Measurements from ENCODE around the gene TMEM119.
"Not testable (repeated sequence)": the region's sequence is repeated elsewhere in the genome, so short reads cannot be mapped to it uniquely, and the experiment has no call there.

Gene TMEM119

DNA sequence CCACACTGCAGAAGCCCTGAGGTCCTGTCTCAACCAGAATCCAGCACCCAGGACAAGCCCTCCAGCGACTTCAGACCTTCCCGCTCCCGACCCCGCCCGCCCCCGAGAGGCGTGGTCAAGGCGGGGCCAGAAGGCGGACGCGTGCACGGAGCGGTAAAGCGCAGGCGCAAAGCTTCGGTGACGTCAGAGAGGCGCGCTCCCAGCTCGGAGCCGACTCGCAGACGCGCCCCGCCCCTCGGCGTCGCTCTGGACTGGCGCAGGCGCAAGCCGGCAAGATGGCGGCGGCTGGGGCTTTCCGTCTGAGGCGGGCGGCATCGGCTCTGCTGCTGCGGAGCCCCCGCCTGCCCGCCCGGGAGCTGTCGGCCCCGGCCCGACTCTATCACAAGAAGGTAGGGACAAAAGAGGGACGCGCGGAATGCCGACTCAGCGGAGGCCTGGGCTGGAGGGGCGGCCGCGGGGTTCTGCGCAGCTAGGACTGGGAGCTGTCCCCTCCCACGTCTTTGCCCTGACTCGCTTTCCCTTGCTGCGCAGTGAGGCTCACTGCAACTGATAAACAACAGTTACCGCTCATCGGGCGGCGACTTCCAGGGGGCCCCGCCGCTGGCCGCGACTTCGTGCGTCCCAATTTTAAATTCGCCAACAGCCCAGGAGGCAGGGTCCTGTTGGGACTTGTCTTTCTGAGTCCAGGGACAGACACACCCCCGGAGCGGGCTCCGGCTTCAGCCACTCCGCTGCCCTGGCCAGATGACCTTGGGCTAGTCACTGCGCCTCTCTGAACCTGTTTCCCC is 35.3 kb downstream of the TMEM119 start, which contains the start of gene ISCU:
Gene ISCU (plus strand): TSS at position 249 of the 788 bp plus-strand sequence. CDS start 27 bp downstream, at position 276.
- FAIRE-seq: no peak

DNA sequence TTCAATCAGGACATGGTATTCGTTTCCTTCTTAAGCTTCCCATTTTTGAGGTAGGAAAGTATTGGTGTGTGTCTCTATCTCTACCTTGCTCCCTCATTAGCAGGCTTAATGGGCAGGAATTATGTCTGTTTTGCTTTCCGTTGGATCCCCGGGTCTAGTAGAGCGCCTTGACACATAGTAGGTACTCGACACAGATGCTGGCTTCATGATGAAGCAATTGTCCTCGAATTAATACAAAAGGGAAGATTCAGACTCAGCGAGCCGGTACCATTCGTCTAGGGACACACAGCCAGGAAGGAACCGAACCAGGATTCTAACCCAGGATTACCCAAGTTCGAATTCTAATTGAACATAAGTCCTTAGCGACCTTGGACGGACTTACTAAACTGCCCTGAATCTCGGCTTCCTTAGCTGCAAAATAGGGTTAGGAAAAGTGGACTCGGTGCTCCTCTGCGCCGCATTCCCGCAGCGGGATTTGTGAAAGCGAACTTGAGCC is 36.0 kb downstream of the TMEM119 start:
- FAIRE-seq: no peak

- FAIRE-seq: peak; percentile 89
Measured at GRCh38 chr12:108560752-108561719, 36.8 kb downstream of the TMEM119 start, which contains the start of gene SART3. Gene SART3, minus strand, starts transcription at chr12:108561173. Its CDS starts 19 bp downstream, at chr12:108561154.

GRCh38 chr12:108560321-108560721 is 37.6 kb downstream of the TMEM119 start:
- no peak for FAIRE-seq

DNA sequence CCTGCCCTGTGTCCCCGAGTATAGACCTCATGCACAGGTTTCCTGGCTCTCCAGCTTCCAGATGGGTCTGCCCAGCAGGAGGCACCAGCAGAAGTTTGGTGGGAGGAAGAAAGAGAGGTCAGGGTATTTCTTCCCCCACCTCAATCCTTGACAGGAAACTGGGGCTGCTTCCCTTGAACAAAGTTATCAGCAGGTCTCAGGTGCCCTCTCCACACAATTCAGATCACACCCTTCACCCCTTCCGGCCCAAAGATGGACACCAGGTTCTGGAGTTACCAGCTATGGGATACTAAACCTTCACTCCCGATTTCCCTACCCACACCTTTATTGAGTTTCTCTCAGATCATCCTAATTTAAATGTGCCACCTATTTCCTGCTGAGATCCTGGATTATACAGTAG is 38.1 kb downstream of the TMEM119 start:
- FAIRE-seq: no peak

GRCh38 chr12:108559007-108559655 is 38.8 kb downstream of the TMEM119 start:
- FAIRE-seq: no peak

GRCh38 chr12:108555383-108555782 is 42.5 kb downstream of the TMEM119 start:
- FAIRE-seq: not testable (repeated sequence)

- no peak for FAIRE-seq
Measured at GRCh38 chr12:108553799-108554198, 44.1 kb downstream of the TMEM119 start.

DNA sequence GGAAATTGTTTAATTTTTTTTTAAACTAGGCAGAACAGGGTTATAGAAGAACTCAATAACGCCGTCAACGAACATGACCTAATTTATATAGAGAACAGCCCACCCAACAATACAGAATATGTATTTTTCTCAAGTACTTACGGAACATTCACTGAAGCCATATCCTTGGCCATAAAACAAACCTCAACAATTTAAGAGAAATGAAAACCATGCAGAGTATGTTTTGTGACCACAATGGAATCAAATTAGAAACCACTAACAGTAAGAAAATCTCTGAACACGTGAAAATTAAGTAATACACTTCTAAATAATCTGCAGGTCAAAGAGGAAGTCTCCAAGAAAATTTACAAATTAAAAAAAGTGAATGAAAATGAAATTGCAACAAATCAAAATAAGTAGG is 46.3 kb downstream of the TMEM119 start:
- FAIRE-seq: no peak

DNA sequence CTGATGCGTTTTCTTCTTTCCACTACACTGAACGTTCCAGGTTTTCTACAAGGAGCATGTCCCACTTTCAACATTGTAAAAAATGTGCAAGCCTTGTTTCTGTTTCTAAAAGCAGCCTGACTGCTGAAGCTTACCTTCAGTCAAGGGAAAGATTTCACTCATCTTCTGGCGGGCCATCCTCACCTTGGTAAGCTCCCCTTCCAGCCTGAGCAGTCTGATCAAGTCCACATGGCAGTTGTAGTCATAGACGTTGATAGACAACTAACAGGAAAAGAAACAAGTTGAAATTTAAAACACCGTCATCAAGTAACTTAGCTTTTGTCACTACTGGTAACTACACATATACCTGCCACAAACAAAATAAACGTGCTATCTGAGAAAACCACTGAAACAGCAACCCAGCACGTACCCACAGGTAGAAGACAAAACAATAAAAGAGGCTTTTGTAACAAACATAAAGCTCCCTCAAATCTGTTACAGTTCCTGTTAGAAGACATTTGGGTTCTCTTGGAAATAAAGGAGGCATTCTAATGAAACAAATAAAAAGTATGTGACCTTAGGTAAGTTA is 48.8 kb downstream of the TMEM119 start:
- FAIRE-seq: no peak

- no peak for FAIRE-seq
Measured at GRCh38 chr12:108547686-108548085, 50.2 kb downstream of the TMEM119 start.

- FAIRE-seq: no peak
Measured at GRCh38 chr12:108543652-108544051, 54.2 kb downstream of the TMEM119 start.

DNA sequence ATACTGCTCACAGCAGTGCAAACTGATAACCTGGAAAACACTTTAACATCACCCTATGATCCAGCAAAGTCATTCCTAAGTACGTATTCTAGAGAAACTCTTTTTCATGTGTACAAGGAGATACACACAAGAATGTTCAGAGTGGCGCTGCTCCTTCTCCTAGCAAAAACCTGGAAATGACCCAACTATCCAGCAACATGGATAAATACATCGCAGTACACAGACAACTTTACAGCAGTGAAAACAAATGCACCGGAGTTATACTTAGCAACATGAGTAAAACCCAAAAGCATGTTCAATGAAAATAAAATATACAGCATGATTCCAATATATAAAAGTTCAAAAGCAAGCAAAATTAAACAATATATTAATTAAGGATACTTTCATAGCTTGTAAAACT is 55.6 kb downstream of the TMEM119 start:
- FAIRE-seq: no peak
